ENCODE measurements around the gene LEP.

LEP gene

GRCh38 chr7:128247640-128248194, 6.6 kb downstream of the LEP start:
- no peak overlapping the region for H3K4me2 ChIP-seq (ENCODE audit: insufficient read depth, low read length)
- H3K9me3 ChIP-seq (ENCODE audit: insufficient read depth, low read length, severe bottlenecking), result no peaks in the 10 kb centered on the region
- no peak overlapping the region for H3K4me3 ChIP-seq (ENCODE audit: low read depth in 1 of 2, low read length in 2 of 2)
- H3K27ac ChIP-seq (ENCODE audit: low read length), result no peak overlapping the region
- TF ChIP-seq EZH2 (IDR thresholded peaks at IDR 0.05; ENCODE audit: borderline replicate concordance, low read depth, low read length, severe bottlenecking) (no peak), CTCF (IDR thresholded peaks at IDR 0.05; ENCODE audit: borderline replicate concordance, extremely low read depth, low read length, poor library complexity, severe bottlenecking) (no peak)
- H3K27me3 ChIP-seq (ENCODE audit: insufficient read depth, low read length, poor library complexity), result no peaks in the 10 kb centered on the region
- H3K36me3 ChIP-seq (ENCODE audit: insufficient read depth, low read length), result no peaks in the 10 kb centered on the region
- ATAC-seq (ENCODE audit: insufficient read depth, low read depth), result no peak
- no peak overlapping the region for H3K9ac ChIP-seq (ENCODE audit: low read depth, low read length)
- H2AFZ ChIP-seq (ENCODE audit: low read depth, low read length), result no peak overlapping the region
- no peaks in the 10 kb centered on the region for H3K79me2 ChIP-seq (ENCODE audit: insufficient read depth, low read length)
- H4K20me1 ChIP-seq (ENCODE audit: insufficient read depth, low read length), result no peaks in the 10 kb centered on the region
- no peaks in the 10 kb centered on the region for H3K4me1 ChIP-seq (ENCODE audit: insufficient read depth, low read length)
- no peak for DNase-seq

- DNase-seq, result no peak
- Histone ChIP-seq H3K27me3 (ENCODE audit: insufficient read depth, low read length, poor library complexity) (no peaks in the 10 kb centered on the region), H3K27ac (ENCODE audit: low read length) (no peak overlapping the region), H3K4me3 (ENCODE audit: low read depth in 1 of 2, low read length in 2 of 2) (no peak overlapping the region), H3K9ac (ENCODE audit: low read depth, low read length) (no peak overlapping the region), H3K79me2 (ENCODE audit: insufficient read depth, low read length) (no peaks in the 10 kb centered on the region), H3K9me3 (ENCODE audit: insufficient read depth, low read length, severe bottlenecking) (no peaks in the 10 kb centered on the region), H3K4me1 (ENCODE audit: insufficient read depth, low read length) (no peaks in the 10 kb centered on the region), H2AFZ (ENCODE audit: low read depth, low read length) (no peak overlapping the region), H3K4me2 (ENCODE audit: insufficient read depth, low read length) (no peak overlapping the region), H4K20me1 (ENCODE audit: insufficient read depth, low read length) (no peaks in the 10 kb centered on the region), H3K36me3 (ENCODE audit: insufficient read depth, low read length) (no peaks in the 10 kb centered on the region)
- TF ChIP-seq EZH2 (IDR thresholded peaks at IDR 0.05; ENCODE audit: borderline replicate concordance, low read depth, low read length, severe bottlenecking) (no peak), CTCF (IDR thresholded peaks at IDR 0.05; ENCODE audit: borderline replicate concordance, extremely low read depth, low read length, poor library complexity, severe bottlenecking) (no peak)
- no peak for ATAC-seq (ENCODE audit: insufficient read depth, low read depth)
Observed at GRCh38 chr7:128251337-128251736, 10.3 kb downstream of the LEP start.

GRCh38 chr7:128253701-128254100, 12.6 kb downstream of the LEP start:
- ATAC-seq (ENCODE audit: insufficient read depth, low read depth) (no peak), DNase-seq (no peak)
- H3K36me3 ChIP-seq (ENCODE audit: insufficient read depth, low read length), result no peaks in the 10 kb centered on the region
- no peaks in the 10 kb centered on the region for H3K4me1 ChIP-seq (ENCODE audit: insufficient read depth, low read length)
- H3K4me2 ChIP-seq (ENCODE audit: insufficient read depth, low read length), result no peak overlapping the region
- no peaks in the 10 kb centered on the region for H3K9me3 ChIP-seq (ENCODE audit: insufficient read depth, low read length, severe bottlenecking)
- H3K4me3 ChIP-seq (ENCODE audit: low read depth in 1 of 2, low read length in 2 of 2), result no peak overlapping the region
- H3K79me2 ChIP-seq (ENCODE audit: insufficient read depth, low read length), result no peaks in the 10 kb centered on the region
- no peaks in the 10 kb centered on the region for H4K20me1 ChIP-seq (ENCODE audit: insufficient read depth, low read length)
- H3K9ac ChIP-seq (ENCODE audit: low read depth, low read length), result no peak overlapping the region
- no peaks in the 10 kb centered on the region for H3K27me3 ChIP-seq (ENCODE audit: insufficient read depth, low read length, poor library complexity)
- no peak overlapping the region for H3K27ac ChIP-seq (ENCODE audit: low read length)
- no peak overlapping the region for H2AFZ ChIP-seq (ENCODE audit: low read depth, low read length)
- TF ChIP-seq CTCF (IDR thresholded peaks at IDR 0.05; ENCODE audit: borderline replicate concordance, extremely low read depth, low read length, poor library complexity, severe bottlenecking) (no peak), EZH2 (IDR thresholded peaks at IDR 0.05; ENCODE audit: borderline replicate concordance, low read depth, low read length, severe bottlenecking) (no peak)

- Histone ChIP-seq H3K9ac (ENCODE audit: low read depth, low read length) (no peak overlapping the region), H3K27ac (ENCODE audit: low read length) (no peak overlapping the region), H3K4me1 (ENCODE audit: insufficient read depth, low read length) (no peaks in the 10 kb centered on the region), H3K36me3 (ENCODE audit: insufficient read depth, low read length) (no peaks in the 10 kb centered on the region), H3K4me3 (ENCODE audit: low read depth in 1 of 2, low read length in 2 of 2) (no peak overlapping the region), H3K27me3 (ENCODE audit: insufficient read depth, low read length, poor library complexity) (no peaks in the 10 kb centered on the region), H3K79me2 (ENCODE audit: insufficient read depth, low read length) (no peaks in the 10 kb centered on the region), H3K4me2 (ENCODE audit: insufficient read depth, low read length) (no peak overlapping the region), H3K9me3 (ENCODE audit: insufficient read depth, low read length, severe bottlenecking) (no peaks in the 10 kb centered on the region), H2AFZ (ENCODE audit: low read depth, low read length) (no peak overlapping the region), H4K20me1 (ENCODE audit: insufficient read depth, low read length) (no peaks in the 10 kb centered on the region)
- TF ChIP-seq CTCF (IDR thresholded peaks at IDR 0.05; ENCODE audit: borderline replicate concordance, extremely low read depth, low read length, poor library complexity, severe bottlenecking) (no peak), EZH2 (IDR thresholded peaks at IDR 0.05; ENCODE audit: borderline replicate concordance, low read depth, low read length, severe bottlenecking) (no peak)
- DNase-seq, result no peak
- ATAC-seq (ENCODE audit: insufficient read depth, low read depth), result no peak
Observed at GRCh38 chr7:128254470-128254869, 13.4 kb downstream of the LEP start.

All from DND-41 (cell line).